ENCODE measurements around the gene PRUNE1. TPM values are rescaled to one million over a fixed set of nuclear protein-coding genes. Genes with fewer than 3 reads are reported as not detected.

The PRUNE1 gene
- total RNA-seq, 4 donors from 2014 or later = 12.9 to 30.7 (median 22.9) TPM

DNA sequence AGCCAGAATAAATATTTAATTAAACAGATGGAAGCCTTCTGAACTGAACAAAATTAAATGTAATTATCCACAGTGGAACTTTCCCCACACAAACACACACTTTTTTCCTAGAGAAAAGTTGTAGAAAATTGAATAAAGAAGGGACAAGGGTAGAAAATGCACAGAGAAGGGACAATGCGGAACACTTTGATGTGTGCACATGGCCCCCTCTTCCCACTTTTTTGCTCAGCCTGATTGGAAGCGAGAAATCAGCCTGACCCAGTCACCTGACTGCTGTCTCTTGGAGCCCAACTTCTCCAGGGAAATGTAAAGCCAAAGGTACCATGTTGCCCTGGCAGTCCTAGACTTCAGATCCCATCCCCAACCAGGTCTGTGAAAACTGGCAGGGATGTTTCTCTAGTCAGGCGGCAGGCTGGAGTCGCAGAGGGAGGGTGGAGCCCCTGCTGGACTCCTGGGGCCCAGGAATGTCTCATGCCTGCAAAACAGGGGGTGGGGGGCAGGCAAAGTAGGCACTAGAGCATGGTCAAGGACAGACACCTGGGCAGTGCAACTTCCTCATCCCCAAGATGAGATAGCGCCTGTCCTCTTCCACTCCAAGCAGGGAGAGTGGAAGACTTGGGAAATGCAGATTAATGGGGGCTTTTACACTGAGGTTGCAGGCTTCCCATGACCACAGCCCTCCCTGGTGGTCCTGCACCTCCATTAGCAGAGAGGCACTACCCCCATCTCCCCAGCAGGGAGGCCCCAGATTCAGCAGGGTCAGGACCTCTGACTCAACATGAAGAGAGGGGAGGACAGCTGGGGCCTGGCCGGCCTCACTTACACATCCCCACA is 36.4 kb upstream of the PRUNE1 start:
- WGBS, 2 donors = 60 to 75% methylated on average over 6 of the region's 6 CpGs
- no peak overlapping the region for H3K4me3 ChIP-seq (ENCODE audit: low read depth, poor library complexity, severe bottlenecking)
- intact Hi-C loops (cut with DNase I; ENCODE audit: low total_unique reads) = no loop called here
- no peak for DNase-seq (ENCODE audit: low spot score in 2 of 2)
- no peak for TF ChIP-seq POLR2A (IDR thresholded peaks at IDR 0.05)
- TF ChIP-seq, protein P1, sequence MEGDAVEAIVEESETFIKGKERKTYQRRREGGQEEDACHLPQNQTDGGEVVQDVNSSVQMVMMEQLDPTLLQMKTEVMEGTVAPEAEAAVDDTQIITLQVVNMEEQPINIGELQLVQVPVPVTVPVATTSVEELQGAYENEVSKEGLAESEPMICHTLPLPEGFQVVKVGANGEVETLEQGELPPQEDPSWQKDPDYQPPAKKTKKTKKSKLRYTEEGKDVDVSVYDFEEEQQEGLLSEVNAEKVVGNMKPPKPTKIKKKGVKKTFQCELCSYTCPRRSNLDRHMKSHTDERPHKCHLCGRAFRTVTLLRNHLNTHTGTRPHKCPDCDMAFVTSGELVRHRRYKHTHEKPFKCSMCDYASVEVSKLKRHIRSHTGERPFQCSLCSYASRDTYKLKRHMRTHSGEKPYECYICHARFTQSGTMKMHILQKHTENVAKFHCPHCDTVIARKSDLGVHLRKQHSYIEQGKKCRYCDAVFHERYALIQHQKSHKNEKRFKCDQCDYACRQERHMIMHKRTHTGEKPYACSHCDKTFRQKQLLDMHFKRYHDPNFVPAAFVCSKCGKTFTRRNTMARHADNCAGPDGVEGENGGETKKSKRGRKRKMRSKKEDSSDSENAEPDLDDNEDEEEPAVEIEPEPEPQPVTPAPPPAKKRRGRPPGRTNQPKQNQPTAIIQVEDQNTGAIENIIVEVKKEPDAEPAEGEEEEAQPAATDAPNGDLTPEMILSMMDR (IDR thresholded peaks at IDR 0.05) = no peak

DNA sequence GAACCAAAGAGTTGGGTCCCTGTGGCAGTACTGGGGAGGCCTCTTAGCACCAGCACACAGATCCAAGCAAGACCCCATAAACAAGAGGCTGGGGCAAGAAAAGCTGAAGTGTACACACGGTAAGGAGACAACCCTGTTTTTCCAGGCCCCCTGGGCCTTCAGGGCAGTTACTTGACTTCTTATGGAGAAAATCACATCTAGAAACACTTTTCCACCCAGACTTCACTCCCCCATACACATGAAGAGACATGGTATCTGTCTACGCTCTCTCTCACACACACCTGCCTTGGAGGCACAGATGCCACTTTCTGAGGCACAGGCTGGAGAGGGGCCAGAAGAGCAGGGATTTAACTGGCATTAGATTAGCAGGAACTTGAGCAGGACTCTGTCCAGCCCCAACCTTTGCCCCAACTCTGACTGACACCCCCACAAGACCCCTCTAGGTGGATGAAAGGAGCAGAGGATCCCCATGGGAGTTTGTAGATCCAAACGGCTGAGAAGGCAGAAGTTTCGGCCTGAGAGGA is 35.8 kb upstream of the PRUNE1 start:
- intact Hi-C loops (cut with DNase I; ENCODE audit: low total_unique reads) = no loop called here
- no peak for DNase-seq (ENCODE audit: low spot score in 2 of 2)
- 58 to 63% methylated on average over 4 of the region's 4 CpGs for WGBS, 2 donors
- no peak overlapping the region for H3K4me3 ChIP-seq (ENCODE audit: low read depth, poor library complexity, severe bottlenecking)
- TF ChIP-seq, protein P1 (IDR thresholded peaks at IDR 0.05) = no peak
- no peak for TF ChIP-seq POLR2A (IDR thresholded peaks at IDR 0.05)

DNA sequence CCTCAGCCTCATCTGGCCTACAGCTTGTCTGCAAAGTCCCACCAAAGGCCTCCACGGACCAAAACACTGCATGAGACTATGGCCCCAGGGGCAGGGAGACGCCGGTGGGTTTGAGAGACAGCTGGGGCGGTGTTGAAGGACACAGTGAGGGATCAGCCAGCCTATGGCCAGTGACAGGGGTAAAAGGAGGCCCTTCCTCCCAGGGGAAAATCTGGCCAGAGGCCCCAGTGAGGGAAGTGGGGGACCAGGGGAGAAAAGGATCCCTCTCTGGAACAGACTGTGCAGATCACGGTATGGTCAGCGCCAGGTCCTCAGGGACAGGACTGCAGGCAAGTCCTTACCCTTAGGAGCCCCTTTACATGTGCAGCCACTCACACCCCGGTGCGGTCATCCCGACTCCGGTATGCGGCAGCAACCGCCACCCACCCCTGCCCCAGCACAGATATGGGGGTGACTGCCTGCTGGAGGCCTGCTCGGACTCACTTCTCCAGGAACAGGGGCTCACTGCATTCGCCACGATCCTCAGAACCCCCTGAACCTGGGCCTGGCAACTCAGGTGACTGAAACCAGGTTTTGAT is 34.9 kb upstream of the PRUNE1 start:
- no peak for DNase-seq (ENCODE audit: low spot score in 2 of 2)
- 12 to 17% methylated on average over 11 to 15 of the region's 15 CpGs for WGBS, 2 donors
- intact Hi-C loops (cut with DNase I; ENCODE audit: low total_unique reads) = no loop called here
- TF ChIP-seq POLR2A (IDR thresholded peaks at IDR 0.05) = no peak
- TF ChIP-seq, protein P1 (IDR thresholded peaks at IDR 0.05) = no peak
- peak overlapping the region; percentile 69 for H3K4me3 ChIP-seq (ENCODE audit: low read depth, poor library complexity, severe bottlenecking)

DNA sequence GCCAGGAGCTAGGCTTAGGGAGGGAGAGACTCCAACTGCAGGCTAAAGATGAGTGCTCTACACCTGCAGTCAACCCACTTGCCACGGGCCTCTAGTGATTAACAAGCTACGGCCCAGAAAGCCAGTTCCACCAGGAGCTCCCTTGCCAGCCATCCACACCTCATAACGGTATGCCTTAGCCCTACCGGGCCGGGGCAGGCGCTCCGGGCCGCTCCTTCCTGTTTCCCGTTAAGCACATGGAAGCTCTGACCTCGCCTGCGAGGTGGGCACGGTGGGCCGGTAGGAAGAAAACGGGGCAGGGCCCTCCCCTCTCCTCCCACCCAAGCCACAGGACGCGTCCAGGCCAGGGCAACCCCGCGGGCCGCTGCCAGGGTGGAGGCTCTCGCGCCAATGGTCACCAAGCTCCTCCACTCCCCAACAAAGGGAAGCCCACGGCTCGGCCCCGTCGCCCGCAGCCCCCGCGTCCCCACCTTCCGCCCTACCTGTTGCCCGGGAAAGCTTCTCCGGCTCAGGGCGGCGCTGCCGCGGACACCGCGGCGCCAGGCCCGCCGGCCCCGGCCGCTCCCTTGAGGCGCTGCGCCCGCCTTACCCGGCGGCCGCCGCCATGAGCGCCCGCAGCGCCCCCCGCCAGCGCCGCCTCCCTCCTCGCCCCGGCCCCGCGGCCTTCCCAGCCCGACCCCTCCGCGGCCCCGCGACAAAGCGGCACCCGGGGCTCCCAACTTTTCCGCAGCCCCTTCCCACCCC is 34.2 kb upstream of the PRUNE1 start:
- no peak for DNase-seq (ENCODE audit: low spot score in 2 of 2)
- WGBS, 2 donors = 1% methylated on average over 21 to 50 of the region's 67 CpGs
- intact Hi-C loops (cut with DNase I; ENCODE audit: low total_unique reads) = no loop called here
- TF ChIP-seq, protein P1 (IDR thresholded peaks at IDR 0.05) = no peak
- no peak for TF ChIP-seq POLR2A (IDR thresholded peaks at IDR 0.05)
- H3K4me3 ChIP-seq (ENCODE audit: low read depth, poor library complexity, severe bottlenecking) = peak overlapping the region; percentile 69

DNA sequence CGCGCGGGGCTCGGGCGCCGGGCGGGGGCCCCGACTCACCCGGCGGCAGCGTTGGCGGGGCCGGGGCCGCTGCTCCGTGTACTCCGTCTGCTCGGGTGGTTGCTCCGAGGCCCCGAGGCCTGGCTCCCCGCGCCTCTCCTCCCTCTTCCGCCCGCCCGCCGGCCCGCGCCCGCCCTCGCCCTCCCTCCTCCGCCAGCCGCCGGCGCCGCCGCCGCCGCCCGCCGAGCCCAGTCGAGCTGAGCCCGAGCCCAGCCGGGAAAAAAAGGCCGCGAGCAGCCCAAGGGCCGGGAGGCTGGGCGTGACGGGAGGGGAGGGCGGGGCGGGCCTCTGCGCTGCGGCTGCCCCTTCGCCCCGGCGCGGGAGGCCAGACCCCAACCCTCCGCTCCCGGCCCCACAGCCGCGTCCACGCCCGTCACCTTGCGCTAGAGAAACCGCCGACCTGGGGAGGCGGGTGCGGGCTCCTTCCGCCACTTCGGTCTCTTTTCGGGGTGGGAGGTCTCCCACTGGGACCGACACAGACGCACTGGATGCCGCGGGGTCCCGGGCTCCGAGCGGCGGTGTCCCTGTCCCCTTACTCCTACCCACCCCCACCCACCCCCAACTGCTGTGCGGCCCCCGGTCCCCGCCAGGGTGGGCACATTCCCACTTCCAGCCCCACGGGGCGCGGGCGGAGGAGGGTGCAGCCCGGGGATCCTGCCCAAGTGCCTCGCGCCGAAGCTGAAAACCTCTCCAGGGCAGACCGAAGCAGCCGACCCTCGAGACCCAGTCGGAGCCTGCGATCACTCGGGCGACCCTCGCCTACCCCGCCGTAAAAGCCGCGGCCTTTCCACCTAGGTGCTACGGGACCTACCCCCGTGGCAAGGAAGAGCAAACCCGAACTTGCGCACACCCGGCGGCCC is 33.4 kb upstream of the PRUNE1 start, which contains the start of gene CERS2:
TSS of gene CERS2 (minus strand) at position 256 of the 899 bp plus-strand sequence. CDS start 5,745 bp downstream, outside the sequence.
- WGBS, 2 donors = 23 to 47% methylated on average over 11 to 24 of the region's 106 CpGs
- peak; percentile 55 to 96 for DNase-seq (ENCODE audit: low spot score in 2 of 2)
- TF ChIP-seq, protein P1 (IDR thresholded peaks at IDR 0.05) = no peak
- TF ChIP-seq POLR2A (IDR thresholded peaks at IDR 0.05) = no peak
- intact Hi-C loops (cut with DNase I; ENCODE audit: low total_unique reads) = no loop called here
- peak within 1 kb of the TSS; percentile 69 for H3K4me3 ChIP-seq (ENCODE audit: low read depth, poor library complexity, severe bottlenecking)
